Measurements from ENCODE around the gene ANTKMT. TPM values are rescaled to one million over a fixed set of nuclear protein-coding genes. Genes with fewer than 3 reads are reported as not detected.

Gene ANTKMT
- total RNA-seq, 1 experiment from 2014 or later, result 55.0 TPM

- Histone ChIP-seq H3K27ac (no peak overlapping the region), H3K4me1 (replicated peaks; ENCODE audit: insufficient read depth) (peaks cover 16% of the 10 kb centered on the region), H3K9me3 (ENCODE audit: insufficient read depth, low read depth) (no peaks in the 10 kb centered on the region), H3F3A (ENCODE audit: insufficient read depth, low read depth) (peaks cover 4% of the 10 kb centered on the region; the same call in 1 of the 2 replicates), H3K27me3 (ENCODE audit: insufficient read depth, low read depth) (no peaks in the 10 kb centered on the region), H3K4me3 (no peak overlapping the region), H2AFZ (no peak overlapping the region), H3K9me2 (ENCODE audit: insufficient read depth) (no peaks in the 10 kb centered on the region), H4K20me1 (ENCODE audit: insufficient read depth) (no peaks in the 10 kb centered on the region), H3K36me3 (ENCODE audit: low read depth) (no peaks in the 10 kb centered on the region), H3K4me2 (no peak overlapping the region), H3K79me2 (ENCODE audit: low read depth) (no peaks in the 10 kb centered on the region)
- POLR2A ChIA-PET (ENCODE audit: unreplicated experiment), result interaction anchor here (0.6 to 1.7 kb wide), 7 partner anchors 21 to 41 kb away, joined by 3 to 41 read pairs (median 6); partner anchors contain the start of genes ANTKMT, CHTF18, HAGHL and RPUSD1
- intact Hi-C loops (cut with micrococcal nuclease; ENCODE audit: unreplicated experiment), result loop anchor here (2.0 kb wide), 2 partner anchors 15 to 21 kb away; partner anchors contain the start of gene CIAO3
- no TSS peak for BruUV-seq (replicated peaks)
- TF ChIP-seq EZH2 (IDR thresholded peaks at IDR 0.05; ENCODE audit: low read depth) (no peak), CTCF (conservative IDR thresholded peaks at IDR 0.05) (no peak)
- DNase-seq, result peak in 1 of 2 experiments; percentile 64
- CTCF ChIA-PET, result interaction anchor here (0.5 to 2.1 kb wide), 6 partner anchors 21 to 49 kb away, joined by 3 to 7 read pairs (median 3); partner anchors contain the start of genes CHTF18, CIAO3 and RPUSD1
Observed at GRCh38 chr16:761625-762513, 40.9 kb downstream of the ANTKMT start.

GRCh38 chr16:762595-763268, 41.8 kb downstream of the ANTKMT start:
- Histone ChIP-seq H3K9me3 (ENCODE audit: insufficient read depth, low read depth) (no peaks in the 10 kb centered on the region), H3K4me3 (no peak overlapping the region), H3K4me2 (no peak overlapping the region), H2AFZ (no peak overlapping the region), H3K36me3 (ENCODE audit: low read depth) (no peaks in the 10 kb centered on the region), H3F3A (ENCODE audit: insufficient read depth, low read depth) (peaks cover 4% of the 10 kb centered on the region; the same call in 1 of the 2 replicates), H3K27ac (no peak overlapping the region), H3K4me1 (replicated peaks; ENCODE audit: insufficient read depth) (peaks cover 16% of the 10 kb centered on the region), H3K9me2 (ENCODE audit: insufficient read depth) (no peaks in the 10 kb centered on the region), H3K79me2 (ENCODE audit: low read depth) (no peaks in the 10 kb centered on the region), H4K20me1 (ENCODE audit: insufficient read depth) (no peaks in the 10 kb centered on the region), H3K27me3 (ENCODE audit: insufficient read depth, low read depth) (no peaks in the 10 kb centered on the region)
- POLR2A ChIA-PET (ENCODE audit: unreplicated experiment), result interaction anchor here (0.6 kb wide), 1 partner anchor 36 kb away, joined by 3 read pairs; the partner anchor contains the start of gene HAGHL
- TF ChIP-seq EZH2 (IDR thresholded peaks at IDR 0.05; ENCODE audit: low read depth) (no peak), CTCF (conservative IDR thresholded peaks at IDR 0.05) (no peak)
- no TSS peak for BruUV-seq (replicated peaks)
- no peak for DNase-seq
- intact Hi-C loops (cut with micrococcal nuclease; ENCODE audit: unreplicated experiment), result no loop called here
- CTCF ChIA-PET, result interaction anchor here (1.2 kb wide), 1 partner anchor 22 kb away, joined by 3 read pairs; the partner anchor contains the start of gene CIAO3

Measured in PC-9 (cell line).